Uterus (tissue), 2 donors: ENCODE data around the gene CEP104.

Source experiments
- POLR2A ChIP-seq, 2 donors: fragments of 450-650 bp; IDR thresholded peaks; one replicate each; pipeline ENCODE4 v1.6.1; 2016; ENCODE audit warnings: antibody characterized with exemption in 2 of 2, mild to moderate bottlenecking in 1 of 2, moderate library complexity in 1 of 2
- TF ChIP-seq, protein P1 (sequence below), 4 experiments: fragments of 200-600 bp in 2 of 4; fragments of 450-650 bp in 2 of 4; sonication (generic) in 2 of 4; IDR thresholded peaks; one replicate each; pipeline ENCODE4 v1.5.1; 2016 to 2019; ENCODE audit warnings: antibody characterized with exemption in 4 of 4, mild to moderate bottlenecking in 2 of 4, moderate library complexity in 1 of 4

DNA sequence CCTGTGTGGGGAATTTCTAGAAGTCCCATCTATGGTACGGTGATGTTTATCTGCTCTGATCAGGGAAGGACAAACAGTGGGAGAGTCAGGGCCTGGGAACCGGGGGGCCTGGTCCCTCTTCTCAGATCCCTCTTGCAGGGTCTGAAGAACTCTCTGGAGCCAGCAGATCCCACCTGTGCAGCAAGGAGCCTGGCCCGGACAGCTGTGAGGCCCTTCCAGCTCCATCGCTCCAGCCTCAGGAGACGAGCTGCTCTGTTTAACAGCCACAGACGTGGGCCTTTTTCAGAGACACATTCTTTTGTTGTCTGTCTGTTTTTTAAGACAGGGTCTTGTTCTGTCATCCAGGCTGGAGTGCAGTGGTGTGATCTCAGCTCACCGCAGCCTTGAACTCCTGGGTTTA, 28.6 kb upstream of the CEP104 start:
- TF ChIP-seq, protein P1, sequence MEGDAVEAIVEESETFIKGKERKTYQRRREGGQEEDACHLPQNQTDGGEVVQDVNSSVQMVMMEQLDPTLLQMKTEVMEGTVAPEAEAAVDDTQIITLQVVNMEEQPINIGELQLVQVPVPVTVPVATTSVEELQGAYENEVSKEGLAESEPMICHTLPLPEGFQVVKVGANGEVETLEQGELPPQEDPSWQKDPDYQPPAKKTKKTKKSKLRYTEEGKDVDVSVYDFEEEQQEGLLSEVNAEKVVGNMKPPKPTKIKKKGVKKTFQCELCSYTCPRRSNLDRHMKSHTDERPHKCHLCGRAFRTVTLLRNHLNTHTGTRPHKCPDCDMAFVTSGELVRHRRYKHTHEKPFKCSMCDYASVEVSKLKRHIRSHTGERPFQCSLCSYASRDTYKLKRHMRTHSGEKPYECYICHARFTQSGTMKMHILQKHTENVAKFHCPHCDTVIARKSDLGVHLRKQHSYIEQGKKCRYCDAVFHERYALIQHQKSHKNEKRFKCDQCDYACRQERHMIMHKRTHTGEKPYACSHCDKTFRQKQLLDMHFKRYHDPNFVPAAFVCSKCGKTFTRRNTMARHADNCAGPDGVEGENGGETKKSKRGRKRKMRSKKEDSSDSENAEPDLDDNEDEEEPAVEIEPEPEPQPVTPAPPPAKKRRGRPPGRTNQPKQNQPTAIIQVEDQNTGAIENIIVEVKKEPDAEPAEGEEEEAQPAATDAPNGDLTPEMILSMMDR (IDR thresholded peaks at IDR 0.05): no peak
- no peak for TF ChIP-seq POLR2A (IDR thresholded peaks at IDR 0.05)
